ENCODE measurements around the gene NTM.

GRCh38 chr11:132254906-132255305 is 884.5 kb downstream of the NTM start:
- no peak for TF ChIP-seq FOSL1 (IDR thresholded peaks at IDR 0.05; ENCODE audit: insufficient read depth, low read depth, low read length)
- no peak for TF ChIP-seq MAX (IDR thresholded peaks at IDR 0.05)
- TF ChIP-seq RXRA (IDR thresholded peaks at IDR 0.05; ENCODE audit: insufficient read depth, low read depth, low read length): no peak
- TF ChIP-seq CTCF (IDR thresholded peaks at IDR 0.05; ENCODE audit: control extremely low read depth in 1 of 3, insufficient read depth in 1 of 3, low read depth in 1 of 3, low read length in 3 of 3): no peak
- TF ChIP-seq RBBP5 (IDR thresholded peaks at IDR 0.05; ENCODE audit: borderline replicate concordance, low read depth, low read length): no peak
- TF ChIP-seq GABPA (IDR thresholded peaks at IDR 0.05; ENCODE audit: borderline replicate concordance, insufficient read depth, low read length): no peak
- TF ChIP-seq SIN3A (conservative IDR thresholded peaks at IDR 0.05 in 1 of 2, IDR thresholded peaks at IDR 0.05 in 1 of 2; ENCODE audit: low read depth in 1 of 2, low read length in 2 of 2): no peak
- TF ChIP-seq POLR2AphosphoS5 (IDR thresholded peaks at IDR 0.05; ENCODE audit: low read depth, low read length): no peak
- TF ChIP-seq RAD21 (IDR thresholded peaks at IDR 0.05 in 1 of 2, conservative IDR thresholded peaks at IDR 0.05 in 1 of 2; ENCODE audit: low read depth in 2 of 2, low read length in 2 of 2): no peak
